DND-41 (cell line): ENCODE results near the gene FBXO15.

Experiments used
- ATAC-seq: fragments of 200-7000 bp; cut with Tn5 transposase; 3 replicates; pipeline ENCODE4 v1.9.1; 2021; ENCODE audit warnings: low read depth; ENCODE audit not compliant: insufficient read depth
- DNase-seq: peaks from one replicate; pipeline ENCODE4 v3.0.0-alpha.2; 2020
- H2AFZ ChIP-seq: 2 replicates; pipeline ENCODE4 v1.6.0; 2012; ENCODE audit warnings: low read depth, low read length
- H3K27ac ChIP-seq: 2 replicates; pipeline ENCODE4 v1.5.1; 2012; ENCODE audit warnings: low read length, inconsistent platforms
- H3K27me3 ChIP-seq: fragments of 200-600 bp; sonication (generic); 2 replicates; pipeline ENCODE4 v1.6.0; 2012; ENCODE audit warnings: low read length, mild to moderate bottlenecking, inconsistent platforms; ENCODE audit not compliant: insufficient read depth, poor library complexity
- H3K36me3 ChIP-seq: 2 replicates; pipeline ENCODE4 v1.5.1; 2012; ENCODE audit warnings: low read length, inconsistent platforms; ENCODE audit not compliant: insufficient read depth
- H3K4me1 ChIP-seq: 2 replicates; pipeline ENCODE4 v1.5.1; 2012; ENCODE audit warnings: mild to moderate bottlenecking, low read length; ENCODE audit not compliant: insufficient read depth
- H3K4me2 ChIP-seq: 2 replicates; pipeline ENCODE4 v1.6.0; 2012; ENCODE audit warnings: mild to moderate bottlenecking, moderate library complexity, low read length, inconsistent platforms; ENCODE audit not compliant: insufficient read depth
- H3K4me3 ChIP-seq, 2 experiments: fragments of 200-600 bp in 1 of 2; shearing (Covaris generic) in 1 of 2; 2 replicates each; pipeline ENCODE4 v1.5.1; 2012 to 2016; ENCODE audit warnings: inconsistent platforms in 2 of 2, low read length in 2 of 2, mild to moderate bottlenecking in 2 of 2, low read depth in 1 of 2, moderate library complexity in 1 of 2
- H3K79me2 ChIP-seq: 2 replicates; pipeline ENCODE4 v1.6.0; 2012; ENCODE audit warnings: low read length, inconsistent platforms; ENCODE audit not compliant: insufficient read depth
- H3K9ac ChIP-seq: 2 replicates; pipeline ENCODE4 v1.6.0; 2012; ENCODE audit warnings: low read depth, mild to moderate bottlenecking, inconsistent platforms, low read length, moderate library complexity
- H3K9me3 ChIP-seq: 2 replicates; pipeline ENCODE4 v1.5.1; 2012; ENCODE audit warnings: low read length, moderate library complexity, mild to moderate bottlenecking, inconsistent platforms; ENCODE audit not compliant: insufficient read depth, severe bottlenecking
- H4K20me1 ChIP-seq: 2 replicates; pipeline ENCODE4 v1.6.0; 2012; ENCODE audit warnings: low read length; ENCODE audit not compliant: insufficient read depth
- EZH2 ChIP-seq: IDR thresholded peaks from 3 replicates; pipeline ENCODE4 v1.6.1; 2012; ENCODE audit warnings: borderline replicate concordance, low read depth, mild to moderate bottlenecking, moderate library complexity, low read length, inconsistent platforms; ENCODE audit not compliant: severe bottlenecking
- TF ChIP-seq, protein P1 (sequence below): IDR thresholded peaks from 2 replicates; pipeline ENCODE4 v1.5.1; 2012; ENCODE audit warnings: borderline replicate concordance, low read length, moderate library complexity, mild to moderate bottlenecking; ENCODE audit not compliant: poor library complexity, severe bottlenecking; ENCODE audit errors: extremely low read depth

FBXO15 gene

DNA sequence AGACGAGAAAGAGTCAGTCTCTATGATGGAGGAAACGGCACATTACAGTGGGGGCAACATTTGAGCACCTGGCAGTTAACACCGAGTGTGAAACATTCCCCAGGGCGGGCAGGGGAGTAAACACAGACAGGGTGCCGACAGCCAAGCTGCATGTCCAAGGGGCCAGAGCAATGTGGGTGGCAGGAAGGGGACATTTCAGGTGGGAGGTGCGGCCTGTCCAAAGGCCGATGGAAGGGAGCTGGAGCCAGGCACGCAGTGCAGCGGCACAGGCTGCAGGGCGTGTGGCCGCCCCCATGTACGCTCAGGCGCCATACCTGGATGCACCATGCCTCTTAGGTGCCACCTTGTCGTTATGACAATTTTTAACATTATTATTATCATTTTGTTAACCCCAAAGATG is 43.9 kb upstream of the FBXO15 start:
- Histone ChIP-seq H3K4me3 (no peak overlapping the region), H4K20me1 (no peaks in the 10 kb centered on the region), H3K9ac (no peak overlapping the region), H3K79me2 (no peaks in the 10 kb centered on the region), H3K4me2 (no peak overlapping the region), H3K27ac (no peak overlapping the region), H2AFZ (no peak overlapping the region), H3K9me3 (no peaks in the 10 kb centered on the region), H3K36me3 (no peaks in the 10 kb centered on the region), H3K27me3 (peaks cover 18% of the 10 kb centered on the region), H3K4me1 (peaks cover 6% of the 10 kb centered on the region; the same call in 1 of the 2 replicates)
- DNase-seq, result no peak
- TF ChIP-seq EZH2, result no peak
- TF ChIP-seq, protein P1, sequence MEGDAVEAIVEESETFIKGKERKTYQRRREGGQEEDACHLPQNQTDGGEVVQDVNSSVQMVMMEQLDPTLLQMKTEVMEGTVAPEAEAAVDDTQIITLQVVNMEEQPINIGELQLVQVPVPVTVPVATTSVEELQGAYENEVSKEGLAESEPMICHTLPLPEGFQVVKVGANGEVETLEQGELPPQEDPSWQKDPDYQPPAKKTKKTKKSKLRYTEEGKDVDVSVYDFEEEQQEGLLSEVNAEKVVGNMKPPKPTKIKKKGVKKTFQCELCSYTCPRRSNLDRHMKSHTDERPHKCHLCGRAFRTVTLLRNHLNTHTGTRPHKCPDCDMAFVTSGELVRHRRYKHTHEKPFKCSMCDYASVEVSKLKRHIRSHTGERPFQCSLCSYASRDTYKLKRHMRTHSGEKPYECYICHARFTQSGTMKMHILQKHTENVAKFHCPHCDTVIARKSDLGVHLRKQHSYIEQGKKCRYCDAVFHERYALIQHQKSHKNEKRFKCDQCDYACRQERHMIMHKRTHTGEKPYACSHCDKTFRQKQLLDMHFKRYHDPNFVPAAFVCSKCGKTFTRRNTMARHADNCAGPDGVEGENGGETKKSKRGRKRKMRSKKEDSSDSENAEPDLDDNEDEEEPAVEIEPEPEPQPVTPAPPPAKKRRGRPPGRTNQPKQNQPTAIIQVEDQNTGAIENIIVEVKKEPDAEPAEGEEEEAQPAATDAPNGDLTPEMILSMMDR, result no peak
- ATAC-seq, result no peak

DNA sequence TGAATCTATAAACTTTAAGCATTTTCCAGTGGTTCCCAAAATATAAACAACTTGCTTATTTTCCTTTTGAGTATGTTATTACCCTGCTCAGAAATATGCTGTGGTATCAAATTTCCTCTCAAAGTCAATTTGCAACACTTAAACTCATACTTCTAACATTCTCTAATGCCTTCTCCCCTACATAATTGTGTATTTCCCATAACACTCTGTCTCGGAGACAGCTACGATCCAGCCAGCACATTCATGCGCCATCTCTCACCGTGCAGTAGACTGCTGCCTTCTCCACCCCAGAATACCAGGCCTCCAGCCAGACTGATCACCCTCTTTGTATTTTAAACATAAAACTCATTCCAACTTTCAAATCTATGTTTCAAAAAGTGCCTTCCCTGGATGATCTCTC is 42.5 kb upstream of the FBXO15 start:
- no peak overlapping the region for H3K9ac ChIP-seq
- H3K9me3 ChIP-seq, result no peaks in the 10 kb centered on the region
- H2AFZ ChIP-seq, result no peak overlapping the region
- no peaks in the 10 kb centered on the region for H3K4me1 ChIP-seq
- H3K36me3 ChIP-seq, result no peaks in the 10 kb centered on the region
- ATAC-seq, result no peak
- H3K4me3 ChIP-seq, result no peak overlapping the region
- peaks cover 18% of the 10 kb centered on the region for H3K27me3 ChIP-seq
- H3K79me2 ChIP-seq, result no peaks in the 10 kb centered on the region
- DNase-seq, result no peak
- H4K20me1 ChIP-seq, result no peaks in the 10 kb centered on the region
- H3K4me2 ChIP-seq, result no peak overlapping the region
- no peak overlapping the region for H3K27ac ChIP-seq
- no peak for TF ChIP-seq EZH2
- TF ChIP-seq, protein P1, result no peak

DNA sequence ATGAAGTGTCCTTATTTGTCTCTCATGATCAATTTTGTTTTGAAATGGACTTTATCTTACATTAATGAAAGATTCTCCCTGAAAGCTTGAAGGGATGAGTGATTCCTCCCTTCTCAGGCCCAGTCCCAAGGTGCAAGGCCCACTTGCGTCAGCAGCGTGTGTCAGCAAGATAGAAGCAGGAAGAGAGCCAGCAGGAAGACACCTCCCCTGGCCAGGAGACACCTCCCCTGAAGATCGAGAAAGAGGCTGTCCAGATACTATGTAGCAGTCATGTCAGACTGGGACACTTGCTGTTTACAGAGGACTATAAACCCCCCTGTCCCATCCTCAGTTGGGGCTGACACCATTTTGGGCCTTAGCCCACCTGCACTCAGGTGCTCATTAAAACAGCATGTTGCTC is 39.0 kb upstream of the FBXO15 start:
- Histone ChIP-seq H3K27ac (no peak overlapping the region), H3K4me3 (no peak overlapping the region), H3K4me1 (no peaks in the 10 kb centered on the region), H3K9me3 (no peaks in the 10 kb centered on the region), H4K20me1 (no peaks in the 10 kb centered on the region), H3K79me2 (no peaks in the 10 kb centered on the region), H2AFZ (no peak overlapping the region), H3K36me3 (no peaks in the 10 kb centered on the region), H3K9ac (no peak overlapping the region), H3K27me3 (peaks cover 22% of the 10 kb centered on the region), H3K4me2 (no peak overlapping the region)
- DNase-seq (no peak), ATAC-seq (no peak)
- TF ChIP-seq EZH2, result no peak
- TF ChIP-seq, protein P1, result no peak

DNA sequence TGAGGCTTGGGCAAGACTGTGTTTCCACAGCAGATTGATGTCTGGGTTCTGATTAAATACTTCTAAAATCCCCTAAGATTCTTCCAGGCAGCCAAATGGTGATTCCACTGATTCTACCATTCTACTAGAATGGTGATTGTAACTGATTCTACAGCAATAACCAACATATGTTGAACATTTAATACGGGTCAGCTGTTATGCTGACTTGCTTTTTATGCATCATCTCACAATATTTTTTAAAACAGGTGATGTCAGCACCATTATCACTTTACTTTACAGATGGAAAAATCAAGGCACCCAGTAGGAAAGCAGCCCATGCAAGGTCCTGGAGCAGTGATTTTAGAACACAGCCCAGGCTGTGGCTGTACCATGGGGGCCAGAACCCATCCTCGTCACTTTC is 38.2 kb upstream of the FBXO15 start:
- no peak overlapping the region for H2AFZ ChIP-seq
- H3K4me2 ChIP-seq, result no peak overlapping the region
- peaks cover 22% of the 10 kb centered on the region for H3K27me3 ChIP-seq
- no peaks in the 10 kb centered on the region for H4K20me1 ChIP-seq
- no peak for TF ChIP-seq EZH2
- TF ChIP-seq, protein P1, result no peak
- no peak overlapping the region for H3K4me3 ChIP-seq
- ATAC-seq (no peak), DNase-seq (no peak)
- H3K9me3 ChIP-seq, result no peaks in the 10 kb centered on the region
- no peaks in the 10 kb centered on the region for H3K4me1 ChIP-seq
- H3K27ac ChIP-seq, result no peak overlapping the region
- no peaks in the 10 kb centered on the region for H3K79me2 ChIP-seq
- no peaks in the 10 kb centered on the region for H3K36me3 ChIP-seq
- no peak overlapping the region for H3K9ac ChIP-seq
